Activated naive CD4-positive, alpha-beta T cell treated with anti-CD3 and anti-CD28 coated beads for 36 hours (primary cell): ENCODE measurements around the gene ALOX15. TPM values are rescaled to one million over a fixed set of nuclear protein-coding genes. Genes with fewer than 3 reads are reported as not detected.
"Not testable (repeated sequence)": the region's sequence is repeated elsewhere in the genome, so short reads cannot be mapped to it uniquely, and the experiment has no call there.

Experiments
- CTCF ChIA-PET: fragments of 350-600 bp; sonication (Branson Sonifier 250); formaldehyde crosslinking; loops from one replicate; lab custom pipeline; 2021; ENCODE audit warnings: antibody characterized with exemption; lab: Charles Lee
- DNase-seq: peaks from one replicate; pipeline ENCODE4 v3.0.0-alpha.2; 2020
- H3K27ac Mint-ChIP-seq: one replicate; pipeline ENCODE4 v1.8.0; 2021; ENCODE audit warnings: mild to moderate bottlenecking, mixed read lengths
- H3K27me3 Mint-ChIP-seq: one replicate; pipeline ENCODE4 v1.8.0; 2021; ENCODE audit warnings: low read depth, mixed read lengths
- H3K36me3 Mint-ChIP-seq: one replicate; pipeline ENCODE4 v1.8.0; 2021; ENCODE audit warnings: low read depth, mixed read lengths
- H3K4me1 Mint-ChIP-seq: one replicate; pipeline ENCODE4 v1.8.0; 2021; ENCODE audit warnings: low read depth, mixed read lengths
- H3K4me3 Mint-ChIP-seq: one replicate; pipeline ENCODE4 v1.8.0; 2021; ENCODE audit warnings: mild to moderate bottlenecking, moderate library complexity, mixed read lengths
- H3K9me3 Mint-ChIP-seq: one replicate; pipeline ENCODE4 v1.8.0; 2021; ENCODE audit warnings: mixed read lengths
- intact Hi-C: fragments of 100-400 bp; cut with micrococcal nuclease; formaldehyde crosslinking; loops from one replicate; pipeline ENCODE4 v1.15.1; 2023
- total RNA-seq, 2 experiments: library from RNA; stranded (reverse); gene quantifications; one replicate each; pipeline ENCODE4 v1.2.3, GENCODE V29; 2021

Gene ALOX15
- total RNA-seq, 2 experiments from 2014 or later, result not detected

DNA sequence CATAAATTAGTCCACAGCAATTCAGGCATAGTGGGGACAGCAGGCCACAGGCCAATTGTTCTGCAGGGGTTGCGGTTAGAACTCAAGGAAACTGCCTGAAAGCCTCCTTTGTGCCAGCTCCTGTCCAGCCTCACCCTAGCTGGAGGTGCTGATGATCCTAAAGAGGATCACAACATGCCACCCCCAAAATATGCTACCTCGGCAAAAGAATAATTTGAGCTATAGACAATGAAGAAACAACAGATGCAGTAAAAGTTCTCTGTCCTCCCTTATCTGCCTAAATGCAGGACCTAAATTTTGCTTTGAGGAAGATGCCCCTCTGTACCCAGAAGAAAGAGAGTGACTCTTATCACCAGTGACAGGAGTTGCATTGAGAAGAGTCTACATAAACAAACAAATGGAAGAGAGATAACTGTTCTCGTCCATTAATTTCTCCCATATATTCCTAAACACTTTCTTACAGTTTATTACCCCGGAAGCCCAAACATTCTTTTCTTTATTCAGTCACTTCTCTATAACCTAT, 14.7 kb downstream of the ALOX15 start:
- Mint-ChIP-seq H3K27ac (no peak overlapping the region), H3K36me3 (no peaks in the 10 kb centered on the region), H3K9me3 (peaks cover 2% of the 10 kb centered on the region), H3K4me3 (no peak overlapping the region), H3K4me1 (no peaks in the 10 kb centered on the region), H3K27me3 (peaks cover 4% of the 10 kb centered on the region)
- DNase-seq, result no peak
- intact Hi-C loops, result loop anchor here (1.0 kb wide), 2 partner anchors 60 to 206 kb away; no protein-coding TSS in a partner anchor
- CTCF ChIA-PET, result interaction anchor here (0.9 to 7.1 kb wide), 7 partner anchors 21 to 254 kb away, joined by 3 to 101 read pairs (median 3); no protein-coding TSS in a partner anchor

DNA sequence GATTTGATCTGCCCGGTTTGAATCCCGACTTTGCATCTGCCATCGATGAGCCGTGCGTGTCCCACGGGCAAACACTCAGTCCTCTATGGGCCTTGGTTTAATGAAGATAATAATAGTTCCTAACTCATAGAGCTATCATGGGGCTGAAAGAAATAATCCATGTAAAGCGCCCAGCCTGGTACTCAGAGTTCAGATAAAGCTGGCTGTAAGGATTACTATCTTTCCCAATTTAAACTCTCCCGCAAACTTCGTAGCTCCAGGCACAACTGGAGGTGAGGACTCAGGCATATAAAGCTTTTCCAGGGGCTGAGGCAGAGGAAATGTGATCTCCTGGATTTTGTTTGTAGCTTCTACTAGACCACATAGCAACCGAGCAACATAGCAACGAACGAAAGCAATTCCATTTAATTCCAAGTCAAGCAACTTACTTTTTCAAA, 16.3 kb downstream of the ALOX15 start:
- Mint-ChIP-seq H3K9me3 (peaks cover 2% of the 10 kb centered on the region), H3K27me3 (peaks cover 4% of the 10 kb centered on the region), H3K27ac (no peak overlapping the region), H3K4me3 (no peak overlapping the region), H3K36me3 (no peaks in the 10 kb centered on the region), H3K4me1 (no peaks in the 10 kb centered on the region)
- CTCF ChIA-PET, result interaction anchor here (0.6 to 7.1 kb wide), 13 partner anchors 9 to 207 kb away, joined by 3 to 101 read pairs (median 4); no protein-coding TSS in a partner anchor
- intact Hi-C loops, result no loop called here
- no peak for DNase-seq

DNA sequence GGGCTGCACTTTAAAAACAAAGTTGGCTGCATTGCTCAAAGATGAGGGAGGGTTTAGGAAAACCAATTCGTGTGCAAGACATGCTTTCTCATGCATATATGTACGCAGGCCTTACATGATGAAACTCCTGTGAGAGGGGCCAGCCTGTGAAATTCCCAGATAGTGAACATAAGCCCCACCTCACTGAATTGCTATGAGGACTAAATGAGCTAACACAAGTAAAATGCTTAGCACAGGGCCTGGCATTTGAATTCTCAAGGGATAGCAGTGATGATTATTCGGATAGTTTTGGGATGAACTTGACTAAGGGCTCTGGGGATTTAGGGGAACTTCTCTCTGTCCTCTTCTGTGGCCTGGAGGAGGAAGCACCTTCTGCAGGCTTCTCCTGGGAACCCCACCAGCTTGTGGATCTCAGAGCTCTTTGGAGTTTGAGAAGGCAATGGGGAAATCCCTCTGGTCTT, 17.0 kb downstream of the ALOX15 start:
- intact Hi-C loops, H3K4me1 Mint-ChIP-seq, H3K27me3 Mint-ChIP-seq: not testable (repeated sequence)

DNA sequence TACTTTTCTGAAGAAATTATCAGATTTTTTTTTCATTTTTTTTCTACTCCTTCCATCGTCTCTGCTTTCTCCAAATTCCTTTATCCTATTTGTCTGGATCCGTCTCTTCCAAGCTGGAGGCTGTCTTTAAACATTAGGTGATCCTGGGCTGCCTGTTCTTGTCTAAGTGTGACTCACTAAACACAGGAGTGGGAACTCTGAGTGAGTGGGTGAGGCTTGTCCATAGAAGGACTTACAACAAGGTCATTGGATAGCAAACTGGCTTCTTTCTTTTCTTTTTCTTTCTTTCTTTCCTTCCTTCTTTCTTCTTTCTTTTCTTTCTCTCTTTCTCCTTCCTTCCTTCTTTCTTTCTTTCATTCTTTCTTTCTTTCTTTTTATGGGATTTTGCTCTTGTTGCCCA, 18.2 kb downstream of the ALOX15 start:
- Mint-ChIP-seq H3K4me1 (no peaks in the 10 kb centered on the region), H3K27ac (no peak overlapping the region), H3K9me3 (peaks cover 2% of the 10 kb centered on the region), H3K27me3 (peaks cover 4% of the 10 kb centered on the region), H3K36me3 (no peaks in the 10 kb centered on the region), H3K4me3 (no peak overlapping the region)
- intact Hi-C loops, result no loop called here
- CTCF ChIA-PET, result interaction anchor here (1.2 to 7.1 kb wide), 3 partner anchors 15 to 202 kb away, joined by 4 to 101 read pairs (median 4); no protein-coding TSS in a partner anchor
- no peak for DNase-seq

More for the DNA sequence above, 17.0 kb downstream of the ALOX15 start:
- H3K27ac Mint-ChIP-seq, H3K36me3 Mint-ChIP-seq, H3K9me3 Mint-ChIP-seq, DNase-seq, H3K4me3 Mint-ChIP-seq: not testable (repeated sequence)
- CTCF ChIA-PET, result interaction anchor here (0.7 to 7.1 kb wide), 9 partner anchors 9 to 207 kb away, joined by 3 to 101 read pairs (median 4); no protein-coding TSS in a partner anchor

DNA sequence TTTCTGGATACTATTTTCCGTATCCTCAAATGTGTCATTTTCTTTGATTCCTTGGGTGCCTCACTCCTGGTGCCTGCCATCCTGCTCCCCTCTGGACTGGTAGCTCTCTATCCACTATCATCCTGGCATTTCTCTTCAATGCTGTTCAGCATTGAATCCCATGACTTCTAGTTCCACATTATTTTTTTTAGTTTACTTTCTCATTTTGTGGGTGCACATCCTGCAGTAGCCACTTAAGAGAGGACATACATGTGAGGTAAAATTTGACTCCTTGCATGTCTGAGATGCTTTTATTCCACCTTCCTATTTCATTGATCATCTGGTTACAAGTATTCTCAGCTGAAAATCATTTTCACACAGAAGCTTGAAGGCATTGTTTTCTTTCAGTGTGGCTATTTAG, 19.1 kb downstream of the ALOX15 start:
- H3K36me3 Mint-ChIP-seq, result no peaks in the 10 kb centered on the region
- CTCF ChIA-PET, result interaction anchor here (0.7 to 7.1 kb wide), 3 partner anchors 24 to 201 kb away, joined by 3 to 101 read pairs (median 4); no protein-coding TSS in a partner anchor

DNA sequence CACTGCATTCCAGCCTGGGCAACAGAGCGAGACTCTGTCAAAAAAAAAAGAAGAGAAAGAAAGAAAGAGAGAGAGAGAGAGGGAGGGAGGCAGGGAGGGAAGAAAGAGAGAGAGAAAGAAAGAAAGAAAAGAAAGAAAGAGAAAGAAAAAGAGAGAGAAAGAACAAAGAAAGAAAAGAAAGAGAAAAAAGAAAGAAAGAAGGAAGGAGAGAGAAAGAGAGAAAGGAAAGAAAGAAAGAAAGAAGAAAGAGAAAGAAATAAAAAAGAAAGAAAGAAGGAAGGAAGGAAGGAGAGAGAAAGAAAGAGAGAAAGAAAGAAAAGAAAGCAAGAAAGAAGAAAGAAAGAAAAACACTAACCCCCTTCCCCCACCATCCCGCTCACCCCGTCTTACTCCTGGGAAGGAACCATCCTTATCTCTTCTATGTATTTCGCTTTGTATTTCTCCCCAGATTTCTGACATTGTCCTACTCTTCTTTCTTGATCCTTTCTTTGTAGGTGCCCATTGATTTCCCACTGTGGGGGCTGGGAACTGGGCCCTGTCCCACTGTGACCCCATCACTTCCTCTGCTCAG, 20.9 kb downstream of the ALOX15 start:
- Mint-ChIP-seq H3K4me1 (no peaks in the 10 kb centered on the region), H3K36me3 (no peaks in the 10 kb centered on the region), H3K27me3 (peaks cover 4% of the 10 kb centered on the region), H3K27ac (no peak overlapping the region), H3K4me3 (no peak overlapping the region), H3K9me3 (peaks cover 2% of the 10 kb centered on the region)
- CTCF ChIA-PET, result interaction anchor here (0.6 to 7.1 kb wide), 2 partner anchors 54 to 265 kb away, joined by 3 to 101 read pairs; no protein-coding TSS in a partner anchor
- no peak for DNase-seq
- intact Hi-C loops, result no loop called here

More for the DNA sequence above, 19.1 kb downstream of the ALOX15 start:
- Mint-ChIP-seq H3K9me3 (peaks cover 2% of the 10 kb centered on the region), H3K4me1 (no peaks in the 10 kb centered on the region), H3K27ac (no peak overlapping the region), H3K27me3 (peaks cover 4% of the 10 kb centered on the region), H3K4me3 (no peak overlapping the region)
- DNase-seq, result no peak
- intact Hi-C loops, result no loop called here

DNA sequence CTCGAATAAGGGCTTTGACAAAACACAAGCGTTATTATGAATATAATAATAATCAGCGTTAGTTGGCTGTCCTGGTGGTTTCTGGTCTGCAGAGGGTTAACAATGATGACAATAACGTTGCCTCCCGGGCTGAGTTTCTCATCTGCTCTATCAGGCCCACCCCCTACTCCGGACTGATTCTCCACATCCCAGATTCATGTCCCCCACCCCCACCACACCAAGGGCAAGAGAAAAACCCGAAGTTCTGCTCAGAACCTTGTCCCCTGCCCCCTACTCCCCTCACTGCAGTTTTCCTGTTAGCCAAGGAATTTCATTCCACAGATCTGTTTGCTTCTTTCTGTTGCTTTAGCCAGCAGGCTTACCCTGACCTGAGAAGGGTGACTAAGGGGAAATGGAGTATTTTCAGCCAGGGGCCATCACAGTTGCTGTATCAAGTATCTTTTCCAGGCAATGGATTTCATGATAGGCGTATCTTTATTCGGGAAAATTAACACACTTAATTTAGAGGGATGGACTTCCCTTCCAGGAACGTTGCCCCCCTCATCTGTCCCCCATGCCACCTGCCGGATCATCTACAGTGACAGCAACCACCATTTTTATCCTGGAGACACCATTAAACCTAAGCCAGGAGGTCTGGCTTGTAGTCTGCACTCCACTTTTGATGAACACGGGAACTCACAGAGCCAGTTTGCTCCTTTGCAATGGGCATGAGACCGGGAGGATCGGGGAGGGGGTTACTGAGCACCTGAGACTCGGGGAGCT, 23.7 kb downstream of the ALOX15 start:
- Mint-ChIP-seq H3K4me3 (no peak overlapping the region), H3K27ac (no peak overlapping the region), H3K9me3 (no peaks in the 10 kb centered on the region), H3K36me3 (no peaks in the 10 kb centered on the region), H3K27me3 (no peaks in the 10 kb centered on the region), H3K4me1 (no peaks in the 10 kb centered on the region)
- CTCF ChIA-PET, result no interaction called here
- DNase-seq, result no peak
- intact Hi-C loops, result no loop called here

DNA sequence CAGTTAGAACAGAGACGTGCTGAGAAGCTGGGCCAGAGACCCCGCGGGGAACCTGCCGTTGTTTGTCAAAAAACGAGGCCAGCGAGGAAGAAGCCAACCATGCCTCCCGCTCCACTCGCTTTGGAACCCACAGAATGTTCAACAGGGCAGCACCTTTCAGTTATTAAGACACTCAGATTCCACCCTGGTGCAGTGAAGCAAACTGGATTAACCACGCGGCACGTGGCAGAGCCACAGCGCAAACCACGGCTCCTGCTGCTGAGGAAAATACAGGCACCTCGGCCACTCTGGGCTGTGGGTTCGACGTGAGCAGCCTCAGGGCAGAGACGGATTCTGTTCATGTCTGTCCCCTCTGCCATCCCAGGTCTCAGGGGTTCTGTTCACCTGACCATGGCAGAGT, 24.4 kb downstream of the ALOX15 start:
- H3K27ac Mint-ChIP-seq, result no peak overlapping the region
- no peak overlapping the region for H3K4me3 Mint-ChIP-seq
- intact Hi-C loops, result no loop called here
- DNase-seq, result no peak
- no peaks in the 10 kb centered on the region for H3K4me1 Mint-ChIP-seq
- CTCF ChIA-PET, result no interaction called here
- H3K36me3 Mint-ChIP-seq, result no peaks in the 10 kb centered on the region
- no peaks in the 10 kb centered on the region for H3K9me3 Mint-ChIP-seq
- H3K27me3 Mint-ChIP-seq, result no peaks in the 10 kb centered on the region

DNA sequence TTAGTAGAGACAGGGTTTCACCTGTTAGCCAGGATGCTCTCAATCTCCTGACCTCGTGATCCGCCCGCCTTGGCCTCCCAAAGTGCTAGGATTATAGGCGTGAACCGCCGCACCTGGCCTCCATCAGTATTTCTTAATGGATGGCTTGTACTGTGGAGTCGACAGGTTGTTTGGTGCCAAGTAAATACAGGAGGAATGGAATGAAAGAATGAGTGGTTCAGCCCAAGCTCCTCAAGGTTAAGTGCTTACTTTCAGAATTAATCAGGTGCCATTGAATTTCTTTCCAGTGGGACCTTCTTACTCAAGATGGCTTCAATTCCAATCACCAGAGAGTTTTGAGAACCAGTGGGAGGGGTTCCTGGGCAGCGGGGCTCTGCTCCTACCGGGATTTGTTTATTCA, 25.0 kb downstream of the ALOX15 start:
- no peak overlapping the region for H3K27ac Mint-ChIP-seq
- no peaks in the 10 kb centered on the region for H3K36me3 Mint-ChIP-seq
- no peaks in the 10 kb centered on the region for H3K27me3 Mint-ChIP-seq
- DNase-seq, result no peak
- no peaks in the 10 kb centered on the region for H3K4me1 Mint-ChIP-seq
- CTCF ChIA-PET, result interaction anchor here (0.8 to 1.4 kb wide), 3 partner anchors 9 to 51 kb away, joined by 3 to 6 read pairs (median 4); no protein-coding TSS in a partner anchor
- intact Hi-C loops, result no loop called here
- no peak overlapping the region for H3K4me3 Mint-ChIP-seq
- H3K9me3 Mint-ChIP-seq, result no peaks in the 10 kb centered on the region

DNA sequence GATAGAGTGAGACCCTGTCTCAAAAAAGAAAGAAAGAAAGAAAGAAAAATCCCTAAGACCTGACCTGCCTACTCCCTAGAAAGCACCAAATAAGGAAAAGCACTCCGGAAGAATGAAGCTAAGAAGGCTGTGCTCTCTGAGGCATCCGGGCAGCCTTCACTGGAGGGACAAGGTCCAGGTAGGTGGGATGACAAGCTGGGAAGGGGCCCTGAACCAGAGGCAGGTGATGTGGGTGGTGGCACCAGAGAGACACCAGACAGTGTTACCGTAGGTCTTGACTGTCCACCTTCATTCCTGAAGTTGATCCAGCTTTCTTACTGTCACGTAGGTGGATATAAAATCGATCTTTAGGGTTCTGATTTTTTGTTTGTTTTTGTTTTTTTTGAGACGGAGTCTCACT, 30.8 kb downstream of the ALOX15 start:
- Mint-ChIP-seq H3K9me3 (no peaks in the 10 kb centered on the region), H3K36me3 (no peaks in the 10 kb centered on the region), H3K4me1 (no peaks in the 10 kb centered on the region), H3K27ac (no peak overlapping the region), H3K27me3 (peaks cover 9% of the 10 kb centered on the region), H3K4me3 (no peak overlapping the region)
- intact Hi-C loops, result no loop called here
- CTCF ChIA-PET, result interaction anchor here (1.1 to 1.7 kb wide), 2 partner anchors 44 to 279 kb away, joined by 3 to 9 read pairs; no protein-coding TSS in a partner anchor
- no peak for DNase-seq

DNA sequence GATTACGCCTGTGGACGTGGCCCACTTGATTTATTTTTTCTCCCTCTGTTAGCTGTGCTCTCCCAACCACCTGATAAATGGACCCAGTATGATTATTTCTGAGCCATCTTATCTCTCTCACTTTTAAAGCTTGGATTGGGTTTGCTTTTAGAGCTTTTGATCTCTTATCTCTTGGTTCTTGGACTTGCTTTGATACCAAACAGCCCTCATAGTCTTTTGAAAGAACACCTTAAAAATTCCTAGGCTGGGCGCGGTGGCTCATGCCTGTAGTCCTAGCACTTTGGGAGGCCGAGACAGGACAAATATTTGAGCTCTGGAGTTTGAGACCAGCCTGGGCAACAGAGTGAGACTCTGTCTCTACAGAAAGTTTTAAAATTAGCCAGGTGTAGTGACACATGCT, 31.3 kb downstream of the ALOX15 start:
- CTCF ChIA-PET, result interaction anchor here (1.1 to 1.7 kb wide), 2 partner anchors 43 to 279 kb away, joined by 3 to 9 read pairs; no protein-coding TSS in a partner anchor
- H3K36me3 Mint-ChIP-seq, result no peaks in the 10 kb centered on the region
- peaks cover 9% of the 10 kb centered on the region for H3K27me3 Mint-ChIP-seq
- no peak overlapping the region for H3K27ac Mint-ChIP-seq
- no peak for DNase-seq
- no peaks in the 10 kb centered on the region for H3K9me3 Mint-ChIP-seq
- no peak overlapping the region for H3K4me3 Mint-ChIP-seq
- H3K4me1 Mint-ChIP-seq, result no peaks in the 10 kb centered on the region
- intact Hi-C loops, result no loop called here

DNA sequence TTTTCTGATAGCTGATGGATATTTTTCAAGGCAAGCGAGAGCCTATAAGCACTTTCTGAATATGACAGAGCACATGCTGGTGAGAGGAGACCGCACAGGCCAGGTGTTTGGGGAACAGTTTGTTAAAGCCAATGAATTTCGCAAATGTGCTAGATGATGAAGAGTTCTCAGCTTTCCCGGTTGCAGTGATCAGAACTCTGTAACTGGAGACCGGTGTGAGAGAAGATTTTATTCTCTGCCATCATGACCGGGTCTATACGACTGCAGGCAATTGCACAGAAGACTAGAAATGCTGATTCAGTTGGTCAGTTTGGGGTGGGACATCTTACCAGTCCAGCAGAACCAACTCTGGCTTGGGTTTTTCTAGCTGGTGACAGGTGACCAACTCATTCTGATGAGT, 31.7 kb downstream of the ALOX15 start:
- Mint-ChIP-seq H3K9me3 (no peaks in the 10 kb centered on the region), H3K27me3 (peaks cover 9% of the 10 kb centered on the region), H3K27ac (no peak overlapping the region), H3K4me3 (no peak overlapping the region), H3K36me3 (no peaks in the 10 kb centered on the region), H3K4me1 (no peaks in the 10 kb centered on the region)
- intact Hi-C loops, result no loop called here
- DNase-seq, result no peak
- CTCF ChIA-PET, result interaction anchor here (1.1 to 1.7 kb wide), 2 partner anchors 43 to 280 kb away, joined by 3 to 9 read pairs; no protein-coding TSS in a partner anchor
